HepG2 (cell line): ENCODE data around the gene FAM83C. TPM values are rescaled to one million over a fixed set of nuclear protein-coding genes. Genes with fewer than 3 reads are reported as not detected.
A peak's percentile ranks its signal among the peaks of the same experiment; 100 is the strongest.

Source experiments
- CEBPG ChIP-seq: IDR thresholded peaks from 2 replicates; pipeline ENCODE4 v1.6.1; 2016
- GATAD1 ChIP-seq: IDR thresholded peaks from 2 replicates; pipeline ENCODE4 v1.6.1; 2016; ENCODE audit warnings: missing genetic modification reagents, missing compliant biosample characterization
- HIVEP1 ChIP-seq: sonication (generic); formaldehyde crosslinking; IDR thresholded peaks from 2 replicates; pipeline ENCODE4 v1.4.0; 2020; ENCODE audit warnings: mild to moderate bottlenecking, missing genetic modification reagents
- NFKBIZ ChIP-seq: IDR thresholded peaks from 2 replicates; pipeline ENCODE4 v1.6.1; 2018; ENCODE audit warnings: missing genetic modification reagents, missing compliant biosample characterization
- PHF21A ChIP-seq: sonication (generic); formaldehyde crosslinking; IDR thresholded peaks from 2 replicates; pipeline ENCODE4 v1.5.0; 2020; ENCODE audit warnings: mild to moderate bottlenecking, missing genetic modification reagents
- SATB2 ChIP-seq: sonication (generic); formaldehyde crosslinking; IDR thresholded peaks from 2 replicates; pipeline ENCODE4 v1.5.0; 2020; ENCODE audit warnings: missing genetic modification reagents
- SKI ChIP-seq: fragments of 450-650 bp; IDR thresholded peaks from one replicate; pipeline ENCODE4 v1.6.1; 2018; ENCODE audit warnings: mild to moderate bottlenecking; ENCODE audit not compliant: partially characterized antibody
- ZBTB7A ChIP-seq: sonication (generic); formaldehyde crosslinking; IDR thresholded peaks from 2 replicates; pipeline ENCODE4 v1.8.0; 2022; ENCODE audit warnings: mild to moderate bottlenecking, missing genetic modification reagents
- ZFP36L1 ChIP-seq: sonication (generic); formaldehyde crosslinking; IDR thresholded peaks from 2 replicates; pipeline ENCODE4 v1.8.0; 2022; ENCODE audit warnings: mild to moderate bottlenecking, missing genetic modification reagents, moderate library complexity
- ZFP90 ChIP-seq: sonication (generic); formaldehyde crosslinking; IDR thresholded peaks from 2 replicates; pipeline ENCODE4 v1.8.0; 2022; ENCODE audit warnings: missing genetic modification reagents, mild to moderate bottlenecking, inconsistent platforms, borderline replicate concordance
- polyA plus RNA-seq, 8 experiments: library from polyadenylated mRNA; depleted of rRNA in 3 of 8; stranded (reverse) in 7 of 8; unstranded in 1 of 8; fragments of >200 nt; fragmentation: Illumina TruSeq in 4 of 8; extraction: Trizol in 4 of 8; gene quantifications; 2 replicates each; pipeline versions ENCODE4 v1.2.1 to v1.2.3, GENCODE V29; 2011 to 2016; ENCODE audit warnings: low read depth in 4 of 8, missing spikeins in 1 of 8, mixed read lengths in 1 of 8; ENCODE audit not compliant: insufficient read depth in 1 of 8
- total RNA-seq, 5 experiments: library from RNA; depleted of rRNA; stranded (reverse); fragments of >200 nt; fragmentation: Illumina TruSeq; extraction: Trizol; gene quantifications; 2 replicates each; pipeline ENCODE4 v1.2.3, GENCODE V29; 2016; ENCODE audit warnings: low read depth in 1 of 5
- TF ChIP-seq, protein P1 (sequence below): sonication (generic); formaldehyde crosslinking; IDR thresholded peaks from 2 replicates; pipeline ENCODE4 v1.5.0; 2020; ENCODE audit warnings: mild to moderate bottlenecking, missing genetic modification reagents, borderline replicate concordance
- TF ChIP-seq, protein P2 (sequence below): sonication (generic); formaldehyde crosslinking; IDR thresholded peaks from 2 replicates; pipeline ENCODE4 v1.5.0; 2020; ENCODE audit warnings: missing genetic modification reagents
- TF ChIP-seq, protein P3 (sequence below): sonication (generic); formaldehyde crosslinking; IDR thresholded peaks from 2 replicates; pipeline ENCODE4 v1.4.0; 2020; ENCODE audit warnings: missing genetic modification reagents, borderline replicate concordance
- TF ChIP-seq, protein P4 (sequence below): sonication (generic); formaldehyde crosslinking; IDR thresholded peaks from 2 replicates; pipeline ENCODE4 v1.4.0; 2020; ENCODE audit warnings: mild to moderate bottlenecking, missing genetic modification reagents
- TF ChIP-seq, protein P5 (sequence below): sonication (generic); formaldehyde crosslinking; IDR thresholded peaks from 2 replicates; pipeline ENCODE4 v1.9.0; 2021; ENCODE audit warnings: missing genetic modification reagents, mild to moderate bottlenecking, borderline replicate concordance
- TF ChIP-seq, protein P6 (sequence below): sonication (generic); formaldehyde crosslinking; IDR thresholded peaks from 2 replicates; pipeline ENCODE4 v1.9.0; 2022; ENCODE audit warnings: missing genetic modification reagents, mild to moderate bottlenecking, borderline replicate concordance

Gene FAM83C
- total and polyA plus RNA-seq, 2 of the 13 experiments (the other 11 are each of a cell fraction or from before 2014, with no cell fraction given): 0.04 TPM; not detected in 1

DNA sequence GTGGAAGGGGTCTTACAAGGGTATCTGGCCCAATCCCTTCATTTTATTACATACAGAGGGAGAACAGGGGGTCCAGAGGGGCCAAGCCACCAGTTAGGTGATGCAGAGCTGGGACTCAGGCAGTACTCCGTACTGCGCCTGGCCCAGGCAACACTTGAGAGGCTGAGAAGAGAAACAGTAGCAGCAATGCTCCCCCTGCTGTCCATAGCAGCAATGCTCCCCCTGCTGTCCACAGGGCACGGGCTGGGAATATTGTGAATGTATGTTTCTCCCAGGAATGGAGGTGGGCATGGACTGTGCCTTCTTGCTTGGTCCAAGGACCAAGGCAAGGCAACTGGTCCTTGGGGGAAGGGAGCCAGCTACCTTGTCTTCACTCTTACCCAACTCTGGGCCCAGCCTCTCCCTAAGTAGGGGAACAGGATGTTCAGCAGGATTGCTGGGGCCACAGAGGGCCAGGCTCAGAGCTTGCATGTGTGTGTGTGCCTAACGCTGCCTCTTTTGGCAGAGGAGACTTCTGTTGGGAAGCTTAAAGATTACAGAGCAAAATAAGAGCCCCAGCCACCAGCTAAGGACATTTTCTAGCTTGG lies 14.8 kb upstream of the FAM83C start (continued):
- no peak for TF ChIP-seq HIVEP1 (CRISPR knock-in tag)
- no peak for TF ChIP-seq ZFP36L1 (CRISPR knock-in tag)
- peak; percentile 21 for TF ChIP-seq SKI
- TF ChIP-seq, protein P1, sequence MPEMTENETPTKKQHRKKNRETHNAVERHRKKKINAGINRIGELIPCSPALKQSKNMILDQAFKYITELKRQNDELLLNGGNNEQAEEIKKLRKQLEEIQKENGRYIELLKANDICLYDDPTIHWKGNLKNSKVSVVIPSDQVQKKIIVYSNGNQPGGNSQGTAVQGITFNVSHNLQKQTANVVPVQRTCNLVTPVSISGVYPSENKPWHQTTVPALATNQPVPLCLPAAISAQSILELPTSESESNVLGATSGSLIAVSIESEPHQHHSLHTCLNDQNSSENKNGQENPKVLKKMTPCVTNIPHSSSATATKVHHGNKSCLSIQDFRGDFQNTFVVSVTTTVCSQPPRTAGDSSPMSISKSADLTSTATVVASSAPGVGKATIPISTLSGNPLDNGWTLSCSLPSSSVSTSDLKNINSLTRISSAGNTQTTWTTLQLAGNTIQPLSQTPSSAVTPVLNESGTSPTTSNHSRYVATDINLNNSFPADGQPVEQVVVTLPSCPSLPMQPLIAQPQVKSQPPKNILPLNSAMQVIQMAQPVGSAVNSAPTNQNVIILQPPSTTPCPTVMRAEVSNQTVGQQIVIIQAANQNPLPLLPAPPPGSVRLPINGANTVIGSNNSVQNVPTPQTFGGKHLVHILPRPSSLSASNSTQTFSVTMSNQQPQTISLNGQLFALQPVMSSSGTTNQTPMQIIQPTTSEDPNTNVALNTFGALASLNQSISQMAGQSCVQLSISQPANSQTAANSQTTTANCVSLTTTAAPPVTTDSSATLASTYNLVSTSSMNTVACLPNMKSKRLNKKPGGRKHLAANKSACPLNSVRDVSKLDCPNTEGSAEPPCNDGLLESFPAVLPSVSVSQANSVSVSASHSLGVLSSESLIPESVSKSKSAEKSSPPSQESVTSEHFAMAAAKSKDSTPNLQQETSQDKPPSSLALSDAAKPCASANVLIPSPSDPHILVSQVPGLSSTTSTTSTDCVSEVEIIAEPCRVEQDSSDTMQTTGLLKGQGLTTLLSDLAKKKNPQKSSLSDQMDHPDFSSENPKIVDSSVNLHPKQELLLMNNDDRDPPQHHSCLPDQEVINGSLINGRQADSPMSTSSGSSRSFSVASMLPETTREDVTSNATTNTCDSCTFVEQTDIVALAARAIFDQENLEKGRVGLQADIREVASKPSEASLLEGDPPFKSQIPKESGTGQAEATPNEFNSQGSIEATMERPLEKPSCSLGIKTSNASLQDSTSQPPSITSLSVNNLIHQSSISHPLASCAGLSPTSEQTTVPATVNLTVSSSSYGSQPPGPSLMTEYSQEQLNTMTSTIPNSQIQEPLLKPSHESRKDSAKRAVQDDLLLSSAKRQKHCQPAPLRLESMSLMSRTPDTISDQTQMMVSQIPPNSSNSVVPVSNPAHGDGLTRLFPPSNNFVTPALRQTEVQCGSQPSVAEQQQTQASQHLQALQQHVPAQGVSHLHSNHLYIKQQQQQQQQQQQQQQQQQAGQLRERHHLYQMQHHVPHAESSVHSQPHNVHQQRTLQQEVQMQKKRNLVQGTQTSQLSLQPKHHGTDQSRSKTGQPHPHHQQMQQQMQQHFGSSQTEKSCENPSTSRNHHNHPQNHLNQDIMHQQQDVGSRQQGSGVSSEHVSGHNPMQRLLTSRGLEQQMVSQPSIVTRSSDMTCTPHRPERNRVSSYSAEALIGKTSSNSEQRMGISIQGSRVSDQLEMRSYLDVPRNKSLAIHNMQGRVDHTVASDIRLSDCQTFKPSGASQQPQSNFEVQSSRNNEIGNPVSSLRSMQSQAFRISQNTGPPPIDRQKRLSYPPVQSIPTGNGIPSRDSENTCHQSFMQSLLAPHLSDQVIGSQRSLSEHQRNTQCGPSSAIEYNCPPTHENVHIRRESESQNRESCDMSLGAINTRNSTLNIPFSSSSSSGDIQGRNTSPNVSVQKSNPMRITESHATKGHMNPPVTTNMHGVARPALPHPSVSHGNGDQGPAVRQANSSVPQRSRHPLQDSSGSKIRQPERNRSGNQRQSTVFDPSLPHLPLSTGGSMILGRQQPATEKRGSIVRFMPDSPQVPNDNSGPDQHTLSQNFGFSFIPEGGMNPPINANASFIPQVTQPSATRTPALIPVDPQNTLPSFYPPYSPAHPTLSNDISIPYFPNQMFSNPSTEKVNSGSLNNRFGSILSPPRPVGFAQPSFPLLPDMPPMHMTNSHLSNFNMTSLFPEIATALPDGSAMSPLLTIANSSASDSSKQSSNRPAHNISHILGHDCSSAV (CRISPR knock-in tag): no peak
- TF ChIP-seq, protein P2, sequence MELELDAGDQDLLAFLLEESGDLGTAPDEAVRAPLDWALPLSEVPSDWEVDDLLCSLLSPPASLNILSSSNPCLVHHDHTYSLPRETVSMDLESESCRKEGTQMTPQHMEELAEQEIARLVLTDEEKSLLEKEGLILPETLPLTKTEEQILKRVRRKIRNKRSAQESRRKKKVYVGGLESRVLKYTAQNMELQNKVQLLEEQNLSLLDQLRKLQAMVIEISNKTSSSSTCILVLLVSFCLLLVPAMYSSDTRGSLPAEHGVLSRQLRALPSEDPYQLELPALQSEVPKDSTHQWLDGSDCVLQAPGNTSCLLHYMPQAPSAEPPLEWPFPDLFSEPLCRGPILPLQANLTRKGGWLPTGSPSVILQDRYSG (CRISPR knock-in tag): no peak
- TF ChIP-seq GATAD1 (CRISPR knock-in tag): no peak
- no peak for TF ChIP-seq CEBPG (CRISPR knock-in tag)
- TF ChIP-seq, protein P3, sequence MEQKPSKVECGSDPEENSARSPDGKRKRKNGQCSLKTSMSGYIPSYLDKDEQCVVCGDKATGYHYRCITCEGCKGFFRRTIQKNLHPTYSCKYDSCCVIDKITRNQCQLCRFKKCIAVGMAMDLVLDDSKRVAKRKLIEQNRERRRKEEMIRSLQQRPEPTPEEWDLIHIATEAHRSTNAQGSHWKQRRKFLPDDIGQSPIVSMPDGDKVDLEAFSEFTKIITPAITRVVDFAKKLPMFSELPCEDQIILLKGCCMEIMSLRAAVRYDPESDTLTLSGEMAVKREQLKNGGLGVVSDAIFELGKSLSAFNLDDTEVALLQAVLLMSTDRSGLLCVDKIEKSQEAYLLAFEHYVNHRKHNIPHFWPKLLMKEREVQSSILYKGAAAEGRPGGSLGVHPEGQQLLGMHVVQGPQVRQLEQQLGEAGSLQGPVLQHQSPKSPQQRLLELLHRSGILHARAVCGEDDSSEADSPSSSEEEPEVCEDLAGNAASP (CRISPR knock-in tag): no peak
- TF ChIP-seq SATB2 (CRISPR knock-in tag): no peak
- TF ChIP-seq, protein P4, sequence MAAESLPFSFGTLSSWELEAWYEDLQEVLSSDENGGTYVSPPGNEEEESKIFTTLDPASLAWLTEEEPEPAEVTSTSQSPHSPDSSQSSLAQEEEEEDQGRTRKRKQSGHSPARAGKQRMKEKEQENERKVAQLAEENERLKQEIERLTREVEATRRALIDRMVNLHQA (CRISPR knock-in tag): no peak
- no peak for TF ChIP-seq ZFP90 (CRISPR knock-in tag)
- TF ChIP-seq ZBTB7A: no peak
- TF ChIP-seq PHF21A (CRISPR knock-in tag): no peak
- TF ChIP-seq, protein P5, sequence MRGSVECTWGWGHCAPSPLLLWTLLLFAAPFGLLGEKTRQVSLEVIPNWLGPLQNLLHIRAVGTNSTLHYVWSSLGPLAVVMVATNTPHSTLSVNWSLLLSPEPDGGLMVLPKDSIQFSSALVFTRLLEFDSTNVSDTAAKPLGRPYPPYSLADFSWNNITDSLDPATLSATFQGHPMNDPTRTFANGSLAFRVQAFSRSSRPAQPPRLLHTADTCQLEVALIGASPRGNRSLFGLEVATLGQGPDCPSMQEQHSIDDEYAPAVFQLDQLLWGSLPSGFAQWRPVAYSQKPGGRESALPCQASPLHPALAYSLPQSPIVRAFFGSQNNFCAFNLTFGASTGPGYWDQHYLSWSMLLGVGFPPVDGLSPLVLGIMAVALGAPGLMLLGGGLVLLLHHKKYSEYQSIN (CRISPR knock-in tag): no peak
- 0 out of 2 replicates have a peak, but pooled peaks have one; percentile 23 for TF ChIP-seq NFKBIZ (CRISPR knock-in tag)
- TF ChIP-seq, protein P6, sequence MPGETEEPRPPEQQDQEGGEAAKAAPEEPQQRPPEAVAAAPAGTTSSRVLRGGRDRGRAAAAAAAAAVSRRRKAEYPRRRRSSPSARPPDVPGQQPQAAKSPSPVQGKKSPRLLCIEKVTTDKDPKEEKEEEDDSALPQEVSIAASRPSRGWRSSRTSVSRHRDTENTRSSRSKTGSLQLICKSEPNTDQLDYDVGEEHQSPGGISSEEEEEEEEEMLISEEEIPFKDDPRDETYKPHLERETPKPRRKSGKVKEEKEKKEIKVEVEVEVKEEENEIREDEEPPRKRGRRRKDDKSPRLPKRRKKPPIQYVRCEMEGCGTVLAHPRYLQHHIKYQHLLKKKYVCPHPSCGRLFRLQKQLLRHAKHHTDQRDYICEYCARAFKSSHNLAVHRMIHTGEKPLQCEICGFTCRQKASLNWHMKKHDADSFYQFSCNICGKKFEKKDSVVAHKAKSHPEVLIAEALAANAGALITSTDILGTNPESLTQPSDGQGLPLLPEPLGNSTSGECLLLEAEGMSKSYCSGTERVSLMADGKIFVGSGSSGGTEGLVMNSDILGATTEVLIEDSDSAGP: no peak
